Skeletal muscle satellite cell (primary cell): ENCODE results near the gene NLGN4X.
"Not testable (repeated sequence)": the region's sequence is repeated elsewhere in the genome, so short reads cannot be mapped to it uniquely, and the experiment has no call there.

Experiments
- H3K27me3 ChIP-seq: 2 replicates; pipeline ENCODE4 v1.7.0; 2013; ENCODE audit warnings: low read length; ENCODE audit not compliant: control insufficient read depth, insufficient read depth
- H3K36me3 ChIP-seq: 2 replicates; pipeline ENCODE4 v1.7.0; 2013; ENCODE audit warnings: mild to moderate bottlenecking, control low read depth, low read length; ENCODE audit not compliant: insufficient read depth
- H3K4me1 ChIP-seq: 2 replicates; pipeline ENCODE4 v1.7.0; 2013; ENCODE audit warnings: low read length; ENCODE audit not compliant: control insufficient read depth, insufficient read depth
- H3K4me2 ChIP-seq: 2 replicates; pipeline ENCODE4 v1.7.0; 2013; ENCODE audit warnings: mild to moderate bottlenecking, low read length
- H3K4me3 ChIP-seq: 2 replicates; pipeline ENCODE4 v1.7.0; 2013; ENCODE audit warnings: low read length
- H3K9ac ChIP-seq: 2 replicates; pipeline ENCODE4 v1.7.0; 2013; ENCODE audit warnings: mild to moderate bottlenecking, low read depth, low read length, moderate library complexity
- H3K9me3 ChIP-seq: replicated peaks from 2 replicates; pipeline ENCODE4 v1.7.0; 2013; ENCODE audit warnings: mild to moderate bottlenecking, control low read depth, low read length

Gene NLGN4X

GRCh38 chrX:5928224-5928623 lies 300.4 kb downstream of the NLGN4X start:
- H3K36me3 ChIP-seq = no peaks in the 10 kb centered on the region
- H3K9me3 ChIP-seq = no peaks in the 10 kb centered on the region
- no peaks in the 10 kb centered on the region for H3K27me3 ChIP-seq
- H3K4me3 ChIP-seq = no peak overlapping the region
- no peak overlapping the region for H3K4me2 ChIP-seq
- no peaks in the 10 kb centered on the region for H3K4me1 ChIP-seq
- no peak overlapping the region for H3K9ac ChIP-seq

GRCh38 chrX:5916945-5917344 lies 311.7 kb downstream of the NLGN4X start:
- Histone ChIP-seq H3K27me3 (no peaks in the 10 kb centered on the region), H3K4me3 (no peak overlapping the region), H3K9ac (no peak overlapping the region), H3K4me2 (no peak overlapping the region), H3K36me3 (no peaks in the 10 kb centered on the region), H3K9me3 (no peaks in the 10 kb centered on the region), H3K4me1 (no peaks in the 10 kb centered on the region)

GRCh38 chrX:5915783-5916182 lies 312.9 kb downstream of the NLGN4X start:
- Histone ChIP-seq H3K4me3 (no peak overlapping the region), H3K36me3 (no peaks in the 10 kb centered on the region), H3K4me2 (no peak overlapping the region), H3K27me3 (no peaks in the 10 kb centered on the region), H3K9me3 (no peaks in the 10 kb centered on the region), H3K9ac (no peak overlapping the region), H3K4me1 (no peaks in the 10 kb centered on the region)

- Histone ChIP-seq H3K4me3 (no peak overlapping the region), H3K9me3 (no peaks in the 10 kb centered on the region), H3K9ac (no peak overlapping the region), H3K27me3 (no peaks in the 10 kb centered on the region), H3K36me3 (no peaks in the 10 kb centered on the region), H3K4me2 (no peak overlapping the region), H3K4me1 (no peaks in the 10 kb centered on the region)
Observed at GRCh38 chrX:5907207-5907606, 321.5 kb downstream of the NLGN4X start.

GRCh38 chrX:5903586-5904190 lies 325.0 kb downstream of the NLGN4X start:
- H3K4me1 ChIP-seq, H3K27me3 ChIP-seq, H3K4me2 ChIP-seq, H3K9ac ChIP-seq, H3K9me3 ChIP-seq, H3K36me3 ChIP-seq, H3K4me3 ChIP-seq: not testable (repeated sequence)

- Histone ChIP-seq H3K4me3 (no peak overlapping the region), H3K4me1 (no peaks in the 10 kb centered on the region), H3K9ac (no peak overlapping the region), H3K27me3 (no peaks in the 10 kb centered on the region), H3K4me2 (no peak overlapping the region), H3K36me3 (no peaks in the 10 kb centered on the region), H3K9me3 (no peaks in the 10 kb centered on the region)
Observed at GRCh38 chrX:5898463-5898862, 330.2 kb downstream of the NLGN4X start.

- no peaks in the 10 kb centered on the region for H3K9me3 ChIP-seq
- H3K27me3 ChIP-seq = no peaks in the 10 kb centered on the region
- H3K4me2 ChIP-seq = no peak overlapping the region
- no peak overlapping the region for H3K4me3 ChIP-seq
- H3K9ac ChIP-seq = no peak overlapping the region
- no peaks in the 10 kb centered on the region for H3K4me1 ChIP-seq
- H3K36me3 ChIP-seq = no peaks in the 10 kb centered on the region
Observed at GRCh38 chrX:5891378-5891777, 337.3 kb downstream of the NLGN4X start.

- H3K4me2 ChIP-seq = no peak overlapping the region
- H3K27me3 ChIP-seq = no peaks in the 10 kb centered on the region
- H3K9me3 ChIP-seq = no peaks in the 10 kb centered on the region
- H3K4me1 ChIP-seq = no peaks in the 10 kb centered on the region
- H3K9ac ChIP-seq = no peak overlapping the region
- H3K4me3 ChIP-seq = no peak overlapping the region
- no peaks in the 10 kb centered on the region for H3K36me3 ChIP-seq
Observed at GRCh38 chrX:5876984-5877596, 351.6 kb downstream of the NLGN4X start.

- Histone ChIP-seq H3K4me1 (peaks cover 4% of the 10 kb centered on the region), H3K36me3 (no peaks in the 10 kb centered on the region), H3K27me3 (no peaks in the 10 kb centered on the region), H3K9me3 (no peaks in the 10 kb centered on the region), H3K4me3 (no peak overlapping the region), H3K9ac (no peak overlapping the region), H3K4me2 (no peak overlapping the region)
Observed at GRCh38 chrX:5870238-5870637, 358.4 kb downstream of the NLGN4X start.

- H3K36me3 ChIP-seq = no peaks in the 10 kb centered on the region
- H3K9ac ChIP-seq = no peak overlapping the region
- no peaks in the 10 kb centered on the region for H3K27me3 ChIP-seq
- peaks cover 4% of the 10 kb centered on the region for H3K4me1 ChIP-seq
- H3K4me2 ChIP-seq = no peak overlapping the region
- H3K4me3 ChIP-seq = no peak overlapping the region
- no peaks in the 10 kb centered on the region for H3K9me3 ChIP-seq
Observed at GRCh38 chrX:5869786-5870185, 358.9 kb downstream of the NLGN4X start.

GRCh38 chrX:5867778-5868177 lies 360.9 kb downstream of the NLGN4X start:
- Histone ChIP-seq H3K4me2 (no peak overlapping the region), H3K36me3 (no peaks in the 10 kb centered on the region), H3K4me1 (peaks cover 4% of the 10 kb centered on the region), H3K27me3 (no peaks in the 10 kb centered on the region), H3K9me3 (no peaks in the 10 kb centered on the region), H3K4me3 (no peak overlapping the region), H3K9ac (no peak overlapping the region)

- Histone ChIP-seq H3K4me2 (no peak overlapping the region), H3K9ac (no peak overlapping the region), H3K4me1 (no peaks in the 10 kb centered on the region), H3K36me3 (no peaks in the 10 kb centered on the region), H3K9me3 (no peaks in the 10 kb centered on the region), H3K27me3 (no peaks in the 10 kb centered on the region), H3K4me3 (no peak overlapping the region)
Observed at GRCh38 chrX:5857232-5857631, 371.4 kb downstream of the NLGN4X start.
